H1 (cell line): ENCODE measurements around the gene C4B. TPM values are rescaled to one million over a fixed set of nuclear protein-coding genes. Genes with fewer than 3 reads are reported as not detected.
"Not testable (repeated sequence)": the region's sequence is repeated elsewhere in the genome, so short reads cannot be mapped to it uniquely, and the experiment has no call there.

Experiments used
- CTCF ChIA-PET: fragments of 300-600 bp; sonication (Branson Sonifier 250); formaldehyde crosslinking; loops from one replicate; lab custom pipeline; 2021; ENCODE audit not compliant: partially characterized antibody; lab: Charles Lee
- POLR2A ChIA-PET: fragments of 300-600 bp; sonication (Branson Sonifier 250); formaldehyde crosslinking; loops from one replicate; lab custom pipeline; 2021; ENCODE audit warnings: inconsistent platforms; ENCODE audit not compliant: partially characterized antibody; lab: Charles Lee
- DNase-seq, 2 experiments: peaks; one replicate each; pipeline versions ENCODE4 v3.0.0 to v3.0.0-alpha.2; 2010 to 2022; ENCODE audit warnings: low spot score in 2 of 2, low read depth in 1 of 2, mixed read lengths in 1 of 2
- FAIRE-seq: peaks from 2 replicates; lab custom pipeline; 2011; peaks lifted over from hg19 to GRCh38; lab: Jason Lieb, UNC
- H2AFZ ChIP-seq: 2 replicates; pipeline ENCODE4 v1.8.1; 2012; ENCODE audit warnings: low read length, inconsistent platforms
- H2AK5ac ChIP-seq: 2 replicates; pipeline ENCODE4 v1.6.1; 2013; ENCODE audit warnings: low read depth, low read length
- H2BK120ac ChIP-seq: replicated peaks from 2 replicates; pipeline ENCODE3; 2013; ENCODE audit warnings: low read depth, low read length, inconsistent platforms
- H2BK12ac ChIP-seq: 2 replicates; pipeline ENCODE4 v1.6.1; 2013; ENCODE audit warnings: low read depth, low read length
- H2BK15ac ChIP-seq: 2 replicates; pipeline ENCODE4 v1.6.1; 2013; ENCODE audit warnings: low read length
- H2BK20ac ChIP-seq: 2 replicates; pipeline ENCODE4 v1.6.1; 2013; ENCODE audit warnings: low read length
- H2BK5ac ChIP-seq: 2 replicates; pipeline ENCODE4 v1.6.1; 2013; ENCODE audit warnings: low read depth, low read length
- H3K14ac ChIP-seq: 2 replicates; pipeline ENCODE4 v1.6.1; 2013; ENCODE audit warnings: inconsistent platforms; ENCODE audit not compliant: insufficient read length
- H3K18ac ChIP-seq: 2 replicates; pipeline ENCODE4 v1.6.1; 2013; ENCODE audit warnings: low read length; ENCODE audit errors: extremely low read depth
- H3K23ac ChIP-seq: 2 replicates; pipeline ENCODE4 v1.6.1; 2013; ENCODE audit warnings: inconsistent platforms; ENCODE audit not compliant: insufficient read length
- H3K23me2 ChIP-seq: 2 replicates; pipeline ENCODE4 v1.6.1; 2013; ENCODE audit warnings: low read depth, low read length
- H3K27ac ChIP-seq: 2 replicates; pipeline ENCODE4 v1.6.1; 2011; ENCODE audit warnings: low read depth, low read length, inconsistent platforms
- H3K27me3 ChIP-seq, 4 experiments: replicated peaks in 1 of 4; 1 replicate in 1 of 4; 2 replicates in 3 of 4; pipeline versions ENCODE4 v1.6.1 to v1.8.1; 2011 to 2013; ENCODE audit warnings: low read length in 3 of 4, mild to moderate bottlenecking in 3 of 4, inconsistent platforms in 2 of 4, mixed read lengths in 2 of 4, moderate library complexity in 1 of 4; ENCODE audit not compliant: control insufficient read depth in 3 of 4, insufficient read depth in 3 of 4; ENCODE audit errors: extremely low read depth in 1 of 4
- H3K36me3 ChIP-seq, 4 experiments: 2 replicates each; pipeline versions ENCODE4 v1.6.1 to v1.8.1; 2011 to 2013; ENCODE audit warnings: mild to moderate bottlenecking in 4 of 4, low read length in 3 of 4, moderate library complexity in 2 of 4, control low read depth in 1 of 4, inconsistent platforms in 1 of 4; ENCODE audit not compliant: insufficient read depth in 4 of 4, control insufficient read depth in 2 of 4
- H3K4ac ChIP-seq: replicated peaks from 2 replicates; pipeline ENCODE3; 2013; ENCODE audit warnings: low read length, low read depth, mixed read lengths, inconsistent platforms; ENCODE audit not compliant: insufficient read length
- H3K4me1 ChIP-seq, 4 experiments: replicated peaks in 1 of 4; 1 replicate in 1 of 4; 2 replicates in 3 of 4; pipeline versions ENCODE4 v1.6.1 to v1.8.1; 2011 to 2013; ENCODE audit warnings: low read length in 3 of 4, inconsistent platforms in 2 of 4, mixed read lengths in 1 of 4; ENCODE audit not compliant: insufficient read depth in 4 of 4, control insufficient read depth in 3 of 4
- H3K4me2 ChIP-seq, 2 experiments: 2 replicates each; pipeline versions ENCODE4 v1.6.1 to v1.8.1; 2011 to 2013; ENCODE audit warnings: low read depth in 2 of 2, low read length in 2 of 2, control low read depth in 1 of 2, inconsistent platforms in 1 of 2, mild to moderate bottlenecking in 1 of 2; ENCODE audit not compliant: insufficient read depth in 1 of 2
- H3K4me3 ChIP-seq, 4 experiments: fragments of 200-600, 300-600 bp in 1 of 4; sonication (generic), shearing (Covaris generic), sonication (Bioruptor Twin) in 1 of 4; 2 replicates each; pipeline versions ENCODE4 v1.5.1 to v1.8.1; 2011 to 2016; ENCODE audit warnings: low read length in 4 of 4, low read depth in 3 of 4, control low read depth in 2 of 4, inconsistent platforms in 2 of 4, mild to moderate bottlenecking in 2 of 4, mixed read lengths in 1 of 4, moderate library complexity in 1 of 4; ENCODE audit not compliant: insufficient read depth in 2 of 4; ENCODE audit errors: extremely low read depth in 1 of 4
- H3K56ac ChIP-seq: replicated peaks from 2 replicates; pipeline ENCODE3; 2013; ENCODE audit warnings: low read depth, mild to moderate bottlenecking, mixed read lengths, low read length, inconsistent platforms; ENCODE audit not compliant: insufficient read length
- H3K79me1 ChIP-seq: 2 replicates; pipeline ENCODE4 v1.6.1; 2013; ENCODE audit warnings: low read depth, low read length, control low read depth
- H3K79me2 ChIP-seq, 2 experiments: 2 replicates each; pipeline versions ENCODE4 v1.6.1 to v1.8.1; 2012 to 2013; ENCODE audit warnings: low read length in 2 of 2, mild to moderate bottlenecking in 2 of 2, inconsistent platforms in 1 of 2; ENCODE audit not compliant: insufficient read depth in 2 of 2, control insufficient read depth in 1 of 2
- H3K9ac ChIP-seq, 4 experiments: replicated peaks in 1 of 4; 1 replicate in 1 of 4; 2 replicates in 3 of 4; pipeline versions ENCODE4 v1.6.1 to v1.8.1; 2011 to 2013; ENCODE audit warnings: low read depth in 3 of 4, low read length in 3 of 4, control low read depth in 2 of 4, mild to moderate bottlenecking in 2 of 4, moderate library complexity in 2 of 4, inconsistent platforms in 1 of 4; ENCODE audit errors: extremely low read depth in 1 of 4
- H3K9me3 ChIP-seq, 2 experiments: 2 replicates each; pipeline versions ENCODE4 v1.6.1 to v1.8.1; 2012 to 2013; ENCODE audit warnings: mild to moderate bottlenecking in 2 of 2, moderate library complexity in 2 of 2, control low read depth in 1 of 2, inconsistent platforms in 1 of 2, low read depth in 1 of 2, low read length in 1 of 2, mixed read lengths in 1 of 2; ENCODE audit not compliant: insufficient read depth in 2 of 2
- H4K20me1 ChIP-seq, 2 experiments: replicated peaks in 1 of 2; 2 replicates each; pipeline versions ENCODE3 to v1.8.1; 2011 to 2013; ENCODE audit warnings: inconsistent platforms in 2 of 2, low read length in 2 of 2, mild to moderate bottlenecking in 1 of 2; ENCODE audit not compliant: insufficient read depth in 2 of 2, control insufficient read depth in 1 of 2
- H4K5ac ChIP-seq: 2 replicates; pipeline ENCODE4 v1.6.1; 2013; ENCODE audit warnings: low read length, low read depth, mixed read lengths, inconsistent platforms; ENCODE audit not compliant: insufficient read length
- H4K8ac ChIP-seq: 2 replicates; pipeline ENCODE4 v1.8.0; 2013; ENCODE audit warnings: mild to moderate bottlenecking, moderate library complexity, low read length, inconsistent platforms; ENCODE audit not compliant: insufficient read depth; ENCODE audit errors: extremely low read depth
- H4K91ac ChIP-seq: replicated peaks from 2 replicates; pipeline ENCODE3; 2013; ENCODE audit warnings: low read length, mixed read lengths, inconsistent platforms; ENCODE audit not compliant: insufficient read length
- CTBP2 ChIP-seq: IDR thresholded peaks from 2 replicates; pipeline ENCODE4 v1.7.0; 2011; ENCODE audit warnings: borderline replicate concordance, mild to moderate bottlenecking, moderate library complexity, mixed read lengths, low read length; ENCODE audit not compliant: insufficient read depth, insufficient read length
- GABPA ChIP-seq: IDR thresholded peaks from 2 replicates; pipeline ENCODE4 v1.6.1; 2011; ENCODE audit warnings: mild to moderate bottlenecking, low read length, moderate library complexity, borderline replicate concordance; ENCODE audit not compliant: insufficient read depth
- WGBS, 2 experiments: shearing (Covaris generic) in 1 of 2; methylation state at CpG; one replicate each; pipeline versions ENCODE4 v1.1.6 to v1.1.7; 2013 to 2015; ENCODE audit warnings: low lambda C conversion rate in 2 of 2, mixed read lengths in 2 of 2, inconsistent platforms in 1 of 2, low coverage in 1 of 2, missing lambda C conversion rate in 1 of 2; ENCODE audit not compliant: insufficient replicate concordance in 2 of 2, insufficient coverage in 1 of 2, insufficient read length in 1 of 2; ENCODE audit errors: extremely low coverage in 1 of 2, missing lambda C conversion rate in 1 of 2; 5-methylcytosine and 5-hydroxymethylcytosine counted together
- polyA plus RNA-seq, 7 experiments: library from polyadenylated mRNA; depleted of rRNA in 3 of 7; stranded (reverse) in 5 of 7; unstranded in 2 of 7; fragments of >200 nt in 5 of 7; fragments of 200-250 nt in 2 of 7; gene quantifications; 1 replicate in 5 of 7; 2 replicates in 1 of 7; 4 replicates in 1 of 7; pipeline versions ENCODE4 v1.2.1 to v1.2.3, GENCODE V29; 2011 to 2013; ENCODE audit warnings: missing spikeins in 2 of 7, mixed read lengths in 2 of 7
- total RNA-seq: library from RNA; stranded (reverse); fragmentation: NEBNext Ultra II Directional; extraction: Animal tissue kit (Norgen Biotek cat#: 25700); gene quantifications from 2 replicates; pipeline ENCODE4 v1.2.1, GENCODE V29; 2021
- TF ChIP-seq, protein P1 (sequence below), 3 experiments: IDR thresholded peaks; 1 replicate in 2 of 3; 2 replicates in 1 of 3; pipeline versions ENCODE4 v1.5.1 to v1.6.1; 2011; ENCODE audit warnings: low read length in 3 of 3, mild to moderate bottlenecking in 3 of 3, inconsistent platforms in 2 of 3, low read depth in 1 of 3, moderate library complexity in 1 of 3; ENCODE audit not compliant: insufficient read depth in 1 of 3; ENCODE audit errors: control extremely low read depth in 1 of 3

Gene C4B
- total and polyA plus RNA-seq, 2 of the 8 experiments (the other 6 are each of a cell fraction or from before 2014, with no cell fraction given): 0.74 to 3.5 TPM

- no peak for TF ChIP-seq CTBP2
- no peak for TF ChIP-seq GABPA
- TF ChIP-seq, protein P1, sequence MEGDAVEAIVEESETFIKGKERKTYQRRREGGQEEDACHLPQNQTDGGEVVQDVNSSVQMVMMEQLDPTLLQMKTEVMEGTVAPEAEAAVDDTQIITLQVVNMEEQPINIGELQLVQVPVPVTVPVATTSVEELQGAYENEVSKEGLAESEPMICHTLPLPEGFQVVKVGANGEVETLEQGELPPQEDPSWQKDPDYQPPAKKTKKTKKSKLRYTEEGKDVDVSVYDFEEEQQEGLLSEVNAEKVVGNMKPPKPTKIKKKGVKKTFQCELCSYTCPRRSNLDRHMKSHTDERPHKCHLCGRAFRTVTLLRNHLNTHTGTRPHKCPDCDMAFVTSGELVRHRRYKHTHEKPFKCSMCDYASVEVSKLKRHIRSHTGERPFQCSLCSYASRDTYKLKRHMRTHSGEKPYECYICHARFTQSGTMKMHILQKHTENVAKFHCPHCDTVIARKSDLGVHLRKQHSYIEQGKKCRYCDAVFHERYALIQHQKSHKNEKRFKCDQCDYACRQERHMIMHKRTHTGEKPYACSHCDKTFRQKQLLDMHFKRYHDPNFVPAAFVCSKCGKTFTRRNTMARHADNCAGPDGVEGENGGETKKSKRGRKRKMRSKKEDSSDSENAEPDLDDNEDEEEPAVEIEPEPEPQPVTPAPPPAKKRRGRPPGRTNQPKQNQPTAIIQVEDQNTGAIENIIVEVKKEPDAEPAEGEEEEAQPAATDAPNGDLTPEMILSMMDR (IDR thresholded peaks at IDR 0.05; ENCODE audit: control extremely low read depth in 1 of 3, insufficient read depth in 1 of 3, low read depth in 1 of 3, low read length in 3 of 3): no peak
These were observed 36.0 kb downstream of the C4B start (continued) for GRCh38 chr6:32050562-32050961.

DNA sequence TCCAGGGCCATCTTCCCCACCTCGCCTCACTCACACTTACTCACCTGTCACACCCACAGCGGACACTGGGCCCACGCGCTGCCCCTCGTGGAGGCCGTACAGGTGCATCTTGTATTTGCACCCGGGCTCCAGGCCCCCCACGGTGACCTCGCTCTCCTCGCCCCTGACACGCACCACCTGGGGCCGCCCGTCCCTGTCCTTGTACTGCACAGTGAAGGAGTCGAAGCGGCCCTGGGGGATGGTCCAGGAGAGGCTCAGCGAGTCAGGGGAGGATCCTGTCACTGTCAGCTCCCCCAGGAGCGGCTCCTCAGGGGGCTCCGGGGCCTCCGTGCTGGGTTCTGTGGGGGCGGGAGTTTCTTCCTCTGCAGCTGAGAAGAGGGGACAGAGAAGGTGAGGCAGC lies 38.0 kb downstream of the C4B start:
- H3K4me2 ChIP-seq, H2BK120ac ChIP-seq, H3K79me1 ChIP-seq, H3K18ac ChIP-seq, H2BK20ac ChIP-seq, H3K4me3 ChIP-seq, H3K27ac ChIP-seq, H3K9ac ChIP-seq, H3K23me2 ChIP-seq, H3K4ac ChIP-seq, POLR2A ChIA-PET, H4K8ac ChIP-seq, FAIRE-seq, DNase-seq, H4K5ac ChIP-seq, H3K14ac ChIP-seq, H3K56ac ChIP-seq, H3K9me3 ChIP-seq, H2BK5ac ChIP-seq, H2BK12ac ChIP-seq, H3K36me3 ChIP-seq, H3K23ac ChIP-seq, H4K20me1 ChIP-seq, H3K4me1 ChIP-seq, H2BK15ac ChIP-seq, H4K91ac ChIP-seq, H2AK5ac ChIP-seq, H3K27me3 ChIP-seq, H3K79me2 ChIP-seq, H2AFZ ChIP-seq: not testable (repeated sequence)
- WGBS, 2 experiments: 92% methylated on average over 15 of the region's 20 CpGs; no CpG with 5 or more reads in 1 of the 2 experiments
- CTCF ChIA-PET: interaction anchor here (1.0 kb wide), 1 partner anchor 31 kb away, joined by 3 read pairs; no protein-coding TSS in a partner anchor
